Thyroid gland (tissue), 4 donors: ENCODE results near the gene EIF3D. TPM values are rescaled to one million over a fixed set of nuclear protein-coding genes. Genes with fewer than 3 reads are reported as not detected.

Source experiments
- DNase-seq, 2 donors: peaks; one replicate each; pipeline ENCODE4 v3.0.0-alpha.2; 2019
- H3K27ac ChIP-seq, 3 donors: fragments of 200-600 bp; sonication (generic); 1 replicate in 2 of 3; 2 replicates in 1 of 3; pipeline ENCODE4 v1.5.1; 2016 to 2019; ENCODE audit warnings: mild to moderate bottlenecking in 1 of 3, moderate library complexity in 1 of 3
- H3K27me3 ChIP-seq: fragments of 200-600 bp; sonication (generic); one replicate; pipeline ENCODE4 v1.5.1; 2019
- H3K36me3 ChIP-seq, 2 donors: fragments of 200-600 bp; sonication (generic); one replicate each; pipeline ENCODE4 v1.5.1; 2016 to 2019
- H3K4me1 ChIP-seq, 2 donors: fragments of 200-600 bp; sonication (generic); one replicate each; pipeline ENCODE4 v1.5.1; 2017 to 2019
- H3K4me3 ChIP-seq, 3 donors: fragments of 200-600 bp; sonication (generic); replicated peaks in 1 of 3; 1 replicate in 2 of 3; 2 replicates in 1 of 3; pipeline ENCODE4 v1.5.1; 2016; ENCODE audit warnings: mild to moderate bottlenecking in 1 of 3
- H3K9me3 ChIP-seq: fragments of 200-600 bp; sonication (generic); one replicate; pipeline ENCODE4 v1.5.1; 2017
- CTCF ChIP-seq, 6 experiments: fragments of 200-600 bp in 3 of 6; fragments of 450-650 bp in 3 of 6; sonication (generic) in 3 of 6; IDR thresholded peaks; one replicate each; pipeline ENCODE4 v1.5.1; 2016 to 2019; ENCODE audit warnings: antibody characterized with exemption in 6 of 6, mild to moderate bottlenecking in 2 of 6, inconsistent platforms in 1 of 6, moderate library complexity in 1 of 6
- POLR2A ChIP-seq, 2 donors: fragments of 450-650 bp; IDR thresholded peaks; one replicate each; pipeline ENCODE4 v1.6.1; 2017; ENCODE audit warnings: antibody characterized with exemption in 2 of 2, mild to moderate bottlenecking in 2 of 2, moderate library complexity in 1 of 2
- WGBS, 2 donors: methylation state at CpG; one replicate each; pipeline ENCODE4 v1.1.5; 2017; 5-methylcytosine and 5-hydroxymethylcytosine counted together
- intact Hi-C: fragments of 100-400 bp; cut with DNase I; formaldehyde crosslinking; loops from one replicate; pipeline ENCODE4 v1.15.1; 2023
- total RNA-seq, 4 donors: library from RNA; depleted of rRNA; stranded (reverse); fragments of >200 nt; gene quantifications; one replicate each; pipeline ENCODE4 v1.2.3, GENCODE V29; 2016

EIF3D gene
- total RNA-seq, 4 donors from 2014 or later = 213 to 427 (median 309) TPM

GRCh38 chr22:36469094-36469710 lies 59.8 kb downstream of the EIF3D start:
- peaks cover 12 to 15% of the 10 kb centered on the region in 2 donors for H3K36me3 ChIP-seq
- 87 to 94% methylated on average over 11 to 14 of the region's 14 CpGs for WGBS, 2 donors
- peaks cover 16 to 30% of the 10 kb centered on the region in 2 donors for H3K4me1 ChIP-seq

GRCh38 chr22:36467946-36468345 lies 61.0 kb downstream of the EIF3D start:
- peaks cover 3 to 5% of the 10 kb centered on the region in 2 donors for H3K36me3 ChIP-seq
- intact Hi-C loops = no loop called here
- no peak for TF ChIP-seq POLR2A (IDR thresholded peaks at IDR 0.05)
- TF ChIP-seq CTCF (IDR thresholded peaks at IDR 0.05) = no peak
- no peaks in the 10 kb centered on the region for H3K27me3 ChIP-seq
- peak overlapping the region in 2 of 3 donors; percentile 88 to 92 for H3K27ac ChIP-seq
- DNase-seq = no peak
- H3K9me3 ChIP-seq = no peaks in the 10 kb centered on the region
- 80 to 85% methylated on average over 5 to 7 of the region's 7 CpGs for WGBS, 2 donors
- no peak overlapping the region for H3K4me3 ChIP-seq
- H3K4me1 ChIP-seq = peaks cover 16 to 42% of the 10 kb centered on the region in 2 donors

More at GRCh38 chr22:36469094-36469710, 59.8 kb downstream of the EIF3D start:
- no peaks in the 10 kb centered on the region for H3K9me3 ChIP-seq
- no peak for DNase-seq
- H3K4me3 ChIP-seq = no peak overlapping the region
- no peak for TF ChIP-seq POLR2A (IDR thresholded peaks at IDR 0.05)
- no peak for TF ChIP-seq CTCF (IDR thresholded peaks at IDR 0.05)
- peak overlapping the region in 1 of 3 donors; percentile 28 for H3K27ac ChIP-seq
- H3K27me3 ChIP-seq = no peaks in the 10 kb centered on the region
- intact Hi-C loops = no loop called here

GRCh38 chr22:36467042-36467810 lies 61.7 kb downstream of the EIF3D start:
- Histone ChIP-seq H3K4me3 (no peak overlapping the region), H3K27ac (peak overlapping the region in 2 of 3 donors; percentile 88 to 92), H3K27me3 (no peaks in the 10 kb centered on the region), H3K9me3 (no peaks in the 10 kb centered on the region), H3K36me3 (peaks cover 1 to 3% of the 10 kb centered on the region in 2 donors), H3K4me1 (peaks cover 21 to 49% of the 10 kb centered on the region in 2 donors)
- intact Hi-C loops = no loop called here
- no peak for TF ChIP-seq CTCF (IDR thresholded peaks at IDR 0.05)
- no peak for TF ChIP-seq POLR2A (IDR thresholded peaks at IDR 0.05)
- DNase-seq = peak; percentile 55 to 61
- WGBS, 2 donors = 64 to 69% methylated on average over 12 to 14 of the region's 14 CpGs

- TF ChIP-seq CTCF (IDR thresholded peaks at IDR 0.05) (no peak), POLR2A (IDR thresholded peaks at IDR 0.05) (no peak)
- no peaks in the 10 kb centered on the region for H3K27me3 ChIP-seq
- H3K9me3 ChIP-seq = no peaks in the 10 kb centered on the region
- WGBS, 2 donors = 84 to 100% methylated on average over 1 to 7 of the region's 7 CpGs
- peaks cover 29 to 58% of the 10 kb centered on the region in 2 donors for H3K4me1 ChIP-seq
- DNase-seq = no peak
- H3K36me3 ChIP-seq = peaks cover 0 to 2% of the 10 kb centered on the region in 2 donors
- H3K4me3 ChIP-seq = no peak overlapping the region
- intact Hi-C loops = no loop called here
- peak overlapping the region; percentile 81 to 92 (median 88) for H3K27ac ChIP-seq
Observed at GRCh38 chr22:36466258-36466657, 62.7 kb downstream of the EIF3D start.
